Uterus (tissue), 4 donors: Measurements from ENCODE around the gene NIT2. TPM values are rescaled to one million over a fixed set of nuclear protein-coding genes. Genes with fewer than 3 reads are reported as not detected.

Experiments
- DNase-seq, 2 donors: peaks; one replicate each; pipeline ENCODE4 v3.0.0-alpha.2; 2019 to 2020
- H3K27ac ChIP-seq, 2 donors: fragments of 200-600 bp; sonication (generic); 1 replicate in 1 of 2; 2 replicates in 1 of 2; pipeline ENCODE4 v1.5.1; 2016 to 2018
- H3K27me3 ChIP-seq, 2 donors: fragments of 200-600 bp; sonication (generic); one replicate each; pipeline ENCODE4 v1.5.1; 2018 to 2019; ENCODE audit warnings: control low read depth in 1 of 2
- H3K36me3 ChIP-seq, 2 donors: fragments of 200-600 bp; sonication (generic); one replicate each; pipeline ENCODE4 v1.5.1; 2019; ENCODE audit warnings: control low read depth in 1 of 2
- H3K4me1 ChIP-seq, 2 donors: fragments of 200-600 bp; sonication (generic); one replicate each; pipeline ENCODE4 v1.5.1; 2018 to 2019; ENCODE audit warnings: control low read depth in 1 of 2
- H3K4me3 ChIP-seq, 2 donors: fragments of 200-600 bp; sonication (generic); 1 replicate in 1 of 2; 2 replicates in 1 of 2; pipeline ENCODE4 v1.5.1; 2018 to 2019; ENCODE audit warnings: mild to moderate bottlenecking in 1 of 2
- H3K9me3 ChIP-seq, 2 donors: fragments of 200-600 bp; sonication (generic); one replicate each; pipeline ENCODE4 v1.5.1; 2019; ENCODE audit warnings: control low read depth in 1 of 2
- POLR2A ChIP-seq, 2 donors: fragments of 450-650 bp; IDR thresholded peaks; one replicate each; pipeline ENCODE4 v1.6.1; 2016; ENCODE audit warnings: antibody characterized with exemption in 2 of 2, mild to moderate bottlenecking in 1 of 2, moderate library complexity in 1 of 2
- intact Hi-C: fragments of 100-400 bp; cut with DNase I; formaldehyde crosslinking; loops from one replicate; pipeline ENCODE4 v1.15.1; 2023; ENCODE audit warnings: low total_unique reads
- total RNA-seq, 4 donors: library from RNA; depleted of rRNA in 3 of 4; stranded (reverse); fragments of >200 nt in 3 of 4; gene quantifications; one replicate each; pipeline versions ENCODE4 v1.1.0 to v1.2.4, GENCODE V29; 2014 to 2023
- TF ChIP-seq, protein P1 (sequence below), 4 experiments: fragments of 200-600 bp in 2 of 4; fragments of 450-650 bp in 2 of 4; sonication (generic) in 2 of 4; IDR thresholded peaks; one replicate each; pipeline ENCODE4 v1.5.1; 2016 to 2019; ENCODE audit warnings: antibody characterized with exemption in 4 of 4, mild to moderate bottlenecking in 2 of 4, moderate library complexity in 1 of 4
- donor health status: DM: yes; HTN: yes; CAD: no.

The NIT2 gene
- total RNA-seq, 4 donors from 2014 or later, result 12.4 to 39.0 (median 19.2) TPM

DNA sequence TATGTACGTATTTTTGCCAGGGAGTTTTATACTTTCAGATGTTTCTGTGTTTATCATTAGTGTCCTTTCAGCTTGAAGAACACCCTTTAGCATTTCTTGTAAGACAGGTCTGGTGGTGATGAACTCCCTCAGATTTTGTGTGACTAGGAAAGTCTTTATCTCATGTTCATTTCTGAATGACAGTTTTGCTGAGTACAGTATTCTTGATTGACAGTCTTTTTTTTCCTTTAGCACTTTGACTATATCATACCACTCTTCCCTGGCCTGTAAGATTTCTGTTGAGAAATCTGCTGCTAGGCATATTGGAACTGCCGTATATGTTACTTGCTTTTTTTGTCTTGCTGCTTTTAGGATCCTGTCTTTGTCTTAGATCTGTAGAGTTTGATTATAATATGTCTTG lies 72.6 kb downstream of the NIT2 start:
- intact Hi-C loops, result no loop called here
- Histone ChIP-seq H3K27me3 (no peaks in the 10 kb centered on the region), H3K4me1 (no peaks in the 10 kb centered on the region)

DNA sequence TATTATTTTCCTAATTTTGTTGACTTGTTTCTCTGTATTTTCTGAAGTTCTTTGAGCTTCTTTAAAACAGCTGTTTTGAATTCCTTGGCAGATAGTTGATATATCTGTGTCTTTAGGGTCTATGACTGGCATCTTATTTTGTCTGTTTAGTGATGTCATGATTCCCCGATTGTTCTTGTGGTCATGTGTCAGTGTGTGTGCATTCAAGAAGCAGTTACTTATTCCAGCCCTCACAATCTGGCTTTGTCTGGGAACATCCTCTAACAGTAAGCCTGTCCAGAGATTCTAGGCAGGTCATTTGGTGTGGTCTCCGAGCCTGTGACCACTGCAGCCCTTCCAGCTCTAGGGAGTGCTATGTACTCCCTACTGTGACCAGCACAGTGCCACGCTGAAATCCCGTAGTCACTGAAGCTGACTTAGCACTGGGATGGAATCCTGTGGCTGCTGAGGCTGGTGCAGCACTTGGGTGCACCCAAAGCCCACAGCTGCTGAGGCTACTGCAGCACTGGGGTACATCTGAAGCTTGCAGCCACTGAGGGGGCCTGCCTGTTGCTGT lies 73.5 kb downstream of the NIT2 start:
- no peak for DNase-seq
- H3K9me3 ChIP-seq, result no peaks in the 10 kb centered on the region
- intact Hi-C loops, result no loop called here
- H3K27me3 ChIP-seq, result no peaks in the 10 kb centered on the region
- no peaks in the 10 kb centered on the region for H3K36me3 ChIP-seq
- TF ChIP-seq, protein P1, sequence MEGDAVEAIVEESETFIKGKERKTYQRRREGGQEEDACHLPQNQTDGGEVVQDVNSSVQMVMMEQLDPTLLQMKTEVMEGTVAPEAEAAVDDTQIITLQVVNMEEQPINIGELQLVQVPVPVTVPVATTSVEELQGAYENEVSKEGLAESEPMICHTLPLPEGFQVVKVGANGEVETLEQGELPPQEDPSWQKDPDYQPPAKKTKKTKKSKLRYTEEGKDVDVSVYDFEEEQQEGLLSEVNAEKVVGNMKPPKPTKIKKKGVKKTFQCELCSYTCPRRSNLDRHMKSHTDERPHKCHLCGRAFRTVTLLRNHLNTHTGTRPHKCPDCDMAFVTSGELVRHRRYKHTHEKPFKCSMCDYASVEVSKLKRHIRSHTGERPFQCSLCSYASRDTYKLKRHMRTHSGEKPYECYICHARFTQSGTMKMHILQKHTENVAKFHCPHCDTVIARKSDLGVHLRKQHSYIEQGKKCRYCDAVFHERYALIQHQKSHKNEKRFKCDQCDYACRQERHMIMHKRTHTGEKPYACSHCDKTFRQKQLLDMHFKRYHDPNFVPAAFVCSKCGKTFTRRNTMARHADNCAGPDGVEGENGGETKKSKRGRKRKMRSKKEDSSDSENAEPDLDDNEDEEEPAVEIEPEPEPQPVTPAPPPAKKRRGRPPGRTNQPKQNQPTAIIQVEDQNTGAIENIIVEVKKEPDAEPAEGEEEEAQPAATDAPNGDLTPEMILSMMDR (IDR thresholded peaks at IDR 0.05), result no peak
- no peak overlapping the region for H3K27ac ChIP-seq
- H3K4me3 ChIP-seq, result no peak overlapping the region
- H3K4me1 ChIP-seq, result no peaks in the 10 kb centered on the region

More for the DNA sequence above, 72.6 kb downstream of the NIT2 start:
- Histone ChIP-seq H3K27ac (no peak overlapping the region), H3K36me3 (no peaks in the 10 kb centered on the region), H3K4me3 (no peak overlapping the region), H3K9me3 (no peaks in the 10 kb centered on the region)
- DNase-seq, result no peak
- TF ChIP-seq POLR2A (IDR thresholded peaks at IDR 0.05), result no peak
- TF ChIP-seq, protein P1 (IDR thresholded peaks at IDR 0.05), result no peak

Other genes with a start within 250 kb of the NIT2 start
- gene FILIP1L, start 220.3 kb upstream of the NIT2 start, total RNA-seq, result 10 to 100 TPM; 48.5 to 99.1 (median 66.3) TPM
- 100 to 1,000 TPM in 2 of 4 donors, 10 to 100 TPM in 2; 40.7 to 397 (median 101) TPM for gene TBC1D23, start 73.8 kb upstream of the NIT2 start, total RNA-seq
- gene TOMM70, start 66.3 kb downstream of the NIT2 start, total RNA-seq, result 10 to 100 TPM; 16.8 to 86.1 (median 35.9) TPM
- 10 to 100 TPM in 1 of 4 donors, 1 to 10 TPM in 2, not detected in 1; 1.3 to 12.9 (median 4.4) TPM for gene LNP1, start 66.8 kb downstream of the NIT2 start, total RNA-seq
- 10 to 100 TPM; 15.4 to 51.0 (median 28.3) TPM for gene TMEM45A, start 157.9 kb downstream of the NIT2 start, total RNA-seq